ENCODE data around the gene MRPS10.
"Not testable (repeated sequence)": the region's sequence is repeated elsewhere in the genome, so short reads cannot be mapped to it uniquely, and the experiment has no call there.

Gene MRPS10

DNA sequence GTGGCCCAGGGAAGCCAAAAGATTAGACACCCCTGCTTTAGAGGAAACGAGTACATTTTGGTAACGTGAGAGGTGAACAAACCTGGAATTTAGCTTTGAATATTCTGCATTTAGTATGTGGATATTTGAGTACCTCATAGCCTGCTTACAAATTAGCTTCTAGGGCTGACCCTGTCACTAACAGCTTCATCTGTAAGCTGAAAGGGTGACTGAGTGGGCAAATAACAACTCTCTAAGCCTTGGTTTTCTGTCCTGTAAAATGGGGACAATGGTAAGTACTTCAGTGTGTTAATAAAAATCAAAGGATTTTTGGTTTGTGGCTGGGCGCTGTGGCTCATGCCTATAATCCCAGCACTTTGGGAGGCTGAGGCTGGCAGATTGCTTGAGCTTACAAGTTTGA lies 14.5 kb downstream of the MRPS10 start:
- no peak for DNase-seq

GRCh38 chr6:42202131-42202915 lies 15.3 kb downstream of the MRPS10 start:
- DNase-seq: not testable (repeated sequence)

DNA sequence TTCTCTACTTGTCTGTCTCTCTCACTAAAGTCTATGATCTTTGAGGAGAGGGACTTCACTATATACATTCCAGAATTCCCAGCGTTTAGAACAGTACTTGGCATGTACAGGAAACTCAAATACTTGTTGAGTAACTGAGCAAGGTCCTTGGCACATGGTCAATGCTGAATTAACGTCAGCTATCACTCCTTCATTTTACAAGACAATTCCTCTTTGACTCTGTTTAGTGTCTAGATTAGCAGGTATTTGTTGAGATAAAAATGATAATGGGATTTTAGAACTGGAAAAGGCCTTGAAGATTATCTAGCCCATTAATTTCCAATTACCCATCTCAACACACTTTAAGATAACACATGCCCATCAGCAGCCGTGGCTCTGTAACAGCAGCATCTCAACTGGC lies 16.3 kb downstream of the MRPS10 start:
- DNase-seq: no peak

DNA sequence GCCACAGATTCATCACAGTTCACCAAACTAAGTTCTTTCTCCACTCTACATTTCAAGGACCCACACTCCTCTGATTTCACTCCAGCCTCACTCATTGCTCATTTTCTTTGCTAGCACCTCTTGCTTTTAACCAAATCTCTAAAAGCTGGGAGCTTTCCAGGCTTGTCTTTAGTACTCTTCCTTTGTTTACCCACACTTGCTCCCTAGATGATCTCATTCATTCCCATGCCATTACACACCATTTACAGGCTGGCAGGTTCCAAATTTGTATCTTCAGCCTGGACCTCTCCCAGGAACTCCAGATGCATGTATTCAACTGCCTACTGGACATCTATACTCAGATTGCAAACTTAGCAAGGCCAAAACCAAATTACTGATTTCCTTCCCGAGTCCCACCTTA lies 17.6 kb downstream of the MRPS10 start:
- DNase-seq: no peak

GRCh38 chr6:42199106-42199981 lies 18.3 kb downstream of the MRPS10 start:
- DNase-seq: no peak

DNA sequence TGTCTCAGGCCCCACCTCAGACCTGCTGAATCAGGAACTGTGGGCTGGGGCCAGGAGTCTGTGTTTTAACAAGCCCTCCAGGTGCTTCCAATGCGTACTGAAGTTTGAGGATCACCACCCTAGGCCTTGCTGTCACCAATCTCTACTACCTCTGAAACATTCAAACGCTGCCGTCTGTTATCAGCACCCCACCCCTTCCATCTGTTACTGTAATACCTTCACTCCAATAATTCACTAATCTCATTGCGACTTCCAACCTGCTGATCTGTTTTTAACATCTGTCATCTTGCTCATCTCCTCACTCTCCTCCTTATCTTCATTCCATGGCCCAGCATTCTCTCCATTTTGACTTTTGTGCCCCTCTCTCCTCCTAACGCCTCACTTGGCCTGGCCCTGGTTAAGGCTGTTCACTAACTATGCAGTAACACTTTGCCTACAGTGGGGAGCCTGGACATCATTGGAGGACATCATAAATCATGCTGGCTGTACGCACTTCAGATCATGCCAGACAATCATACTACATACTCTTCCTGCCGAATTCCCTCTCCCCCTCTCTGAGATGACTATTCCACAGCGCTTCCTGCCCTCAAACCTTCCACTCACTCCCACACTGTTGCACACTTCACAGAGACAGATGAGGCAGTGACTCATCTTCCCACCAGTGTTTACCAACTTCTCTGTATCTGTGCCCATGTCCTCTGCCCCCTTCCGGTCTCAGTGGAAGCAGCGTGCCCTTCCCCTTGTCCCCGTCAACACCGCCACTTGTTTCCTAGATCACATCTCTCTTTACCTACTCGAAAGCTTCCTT lies 19.9 kb downstream of the MRPS10 start:
- DNase-seq: no peak

- no peak for DNase-seq
These were observed 22.2 kb downstream of the MRPS10 start for GRCh38 chr6:42195415-42195814.

DNA sequence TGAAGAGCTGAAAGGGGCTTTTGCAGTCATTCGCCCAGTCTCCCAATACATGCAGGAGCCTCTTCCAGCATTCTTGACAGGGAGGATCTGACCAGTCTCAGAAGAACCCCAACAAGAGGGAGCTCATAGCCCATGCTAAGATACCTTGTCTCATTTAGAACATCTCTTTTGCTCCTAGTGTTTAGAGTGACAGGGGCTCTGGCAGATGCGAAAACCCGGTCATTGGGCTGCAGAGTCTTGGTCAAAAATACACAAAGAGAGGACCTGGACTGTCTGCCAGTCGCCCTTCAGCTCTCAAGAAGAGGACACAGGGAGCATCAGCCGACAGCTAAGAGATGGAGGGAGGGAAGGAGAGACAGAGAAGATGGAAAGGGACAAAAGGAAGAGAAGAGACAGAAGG lies 23.6 kb downstream of the MRPS10 start:
- DNase-seq: no peak

DNA sequence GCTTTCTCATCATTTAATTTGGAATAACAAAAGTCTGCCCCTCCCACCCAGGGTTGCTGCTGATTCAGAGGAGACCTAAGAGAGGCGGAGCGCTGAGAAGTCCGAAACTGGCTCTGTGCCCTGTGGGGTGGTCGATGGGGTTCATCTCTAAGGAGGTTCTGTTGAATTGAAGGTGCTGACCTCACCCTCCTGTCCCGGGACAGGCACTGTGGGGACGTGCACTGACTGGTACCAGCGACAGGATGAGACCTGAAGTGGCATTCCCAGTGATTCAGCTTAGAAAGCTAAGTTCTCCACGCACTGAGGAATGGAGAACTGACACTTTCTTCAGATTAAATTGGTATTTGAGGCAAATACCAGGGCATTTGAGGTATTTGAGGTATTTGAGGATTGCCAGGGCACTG lies 24.2 kb downstream of the MRPS10 start:
- no peak for DNase-seq

GRCh38 chr6:42192385-42192784 lies 25.3 kb downstream of the MRPS10 start:
- DNase-seq: not testable (repeated sequence)

- DNase-seq: no peak
These were observed 27.0 kb downstream of the MRPS10 start for GRCh38 chr6:42190554-42191183.

DNA sequence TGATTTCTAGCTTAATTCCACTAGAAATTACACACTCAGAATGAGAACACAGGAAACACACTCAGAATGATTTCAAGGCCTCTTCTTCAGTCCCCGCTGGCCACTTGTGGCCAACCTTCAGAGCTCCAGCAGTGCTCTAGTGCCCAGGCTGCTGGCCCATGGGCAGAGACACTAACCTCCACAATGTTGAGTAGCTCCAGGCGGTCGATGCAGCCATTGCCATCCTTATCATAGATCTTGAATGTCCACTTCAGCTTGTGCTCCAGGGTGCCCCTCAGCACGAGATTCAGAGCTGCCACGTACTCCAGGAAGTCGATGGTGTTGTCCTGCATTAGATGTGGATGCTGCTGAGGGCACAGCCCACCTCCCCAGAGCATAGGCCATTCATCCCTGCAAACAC lies 29.3 kb downstream of the MRPS10 start:
- no peak for DNase-seq

- DNase-seq: no peak
These were observed 32.1 kb downstream of the MRPS10 start for GRCh38 chr6:42185597-42185996.

GRCh38 chr6:42184475-42184874 lies 33.2 kb downstream of the MRPS10 start:
- DNase-seq: no peak

- DNase-seq: no peak
These were observed 35.6 kb downstream of the MRPS10 start for GRCh38 chr6:42182101-42182500.

DNA sequence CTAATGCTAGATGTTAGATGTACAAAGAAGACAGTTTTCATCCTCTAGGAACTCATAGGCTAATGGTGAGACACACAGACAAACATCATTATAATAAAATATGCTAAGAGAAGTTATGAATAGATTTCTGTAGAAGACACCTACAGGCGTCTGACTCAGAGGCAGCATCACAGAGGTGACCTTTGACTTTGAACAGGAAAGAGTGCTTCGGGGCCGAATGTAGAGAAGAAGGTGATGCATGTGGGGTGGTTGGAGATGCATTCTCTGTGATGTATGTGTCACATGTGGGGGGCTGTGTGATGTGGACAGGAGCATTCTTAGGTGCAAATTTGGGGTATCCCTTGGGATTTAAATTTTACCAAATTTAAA lies 37.7 kb downstream of the MRPS10 start:
- DNase-seq: no peak

GRCh38 chr6:42179261-42179944 lies 38.3 kb downstream of the MRPS10 start:
- DNase-seq: no peak

- DNase-seq: no peak
These were observed 39.9 kb downstream of the MRPS10 start for GRCh38 chr6:42177514-42178364.

DNA sequence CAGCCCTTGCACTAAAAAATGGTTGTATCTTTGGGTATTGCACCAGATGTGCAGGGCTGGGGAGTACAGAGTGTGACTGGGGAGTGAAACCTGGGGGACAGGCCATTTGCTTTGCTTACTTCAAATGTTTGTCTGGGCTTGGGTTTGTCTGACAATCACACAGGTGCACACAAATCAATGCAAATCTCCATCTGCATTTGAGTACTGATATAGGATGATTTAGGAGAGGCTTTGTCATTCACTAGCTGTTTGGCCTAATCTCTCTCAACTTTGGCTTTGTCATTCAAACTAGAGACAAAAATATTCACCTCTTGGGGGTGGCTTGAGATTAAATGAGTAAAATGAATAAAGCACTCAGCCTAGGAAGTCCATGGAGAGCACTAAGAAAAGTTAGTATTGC lies 40.7 kb downstream of the MRPS10 start:
- no peak for DNase-seq

- DNase-seq: no peak
These were observed 41.8 kb downstream of the MRPS10 start for GRCh38 chr6:42175860-42176259.

DNA sequence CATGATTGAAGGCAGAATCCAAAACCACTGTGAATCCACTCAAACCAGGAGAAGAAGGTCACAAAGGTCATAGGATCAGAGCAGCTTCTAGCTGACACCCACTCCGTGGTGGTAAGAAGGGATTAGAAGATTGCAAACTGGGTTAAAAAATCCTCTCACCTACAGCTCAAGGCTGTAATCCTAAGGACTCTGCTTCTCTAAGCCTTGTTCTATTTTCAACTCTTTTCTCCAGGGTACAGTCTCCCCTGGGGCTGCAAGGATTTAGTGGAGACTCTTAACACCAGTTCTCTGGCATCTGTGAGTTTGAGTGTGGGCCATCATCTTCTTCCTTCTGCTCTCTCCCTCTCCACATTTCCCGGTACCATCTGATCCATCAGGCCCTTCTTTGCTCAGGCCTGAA lies 44.6 kb downstream of the MRPS10 start, which contains the start of gene GUCA1A:
Gene GUCA1A (plus strand): TSS at position 264 of the 400 bp plus-strand sequence. CDS start 250 bp downstream, outside the sequence.
- DNase-seq: no peak
